Naive thymus-derived CD4-positive, alpha-beta T cell (primary cell): ENCODE results near the gene PHB1. TPM values are rescaled to one million over a fixed set of nuclear protein-coding genes. Genes with fewer than 3 reads are reported as not detected.
A peak's percentile ranks its signal among the peaks of the same experiment; 100 is the strongest.

ENCODE experiments used
- ATAC-seq: fragments of 150-1000 bp; cut with Tn5 transposase; 2 replicates; pipeline ENCODE4 v1.10.0; 2021; ENCODE audit warnings: mild to moderate bottlenecking, moderate library complexity
- CTCF ChIA-PET: fragments of 350-600 bp; sonication (Branson Sonifier 250); formaldehyde crosslinking; loops from one replicate; lab custom pipeline; 2021; ENCODE audit warnings: antibody characterized with exemption; lab: Charles Lee
- POLR2A ChIA-PET: fragments of 350-600 bp; sonication (Branson Sonifier 250); formaldehyde crosslinking; loops from one replicate; lab custom pipeline; 2021; ENCODE audit warnings: antibody characterized with exemption, inconsistent platforms; lab: Charles Lee
- DNase-seq, 9 donors: peaks; one replicate each; pipeline versions ENCODE4 v3.0.0 to v3.0.0-alpha.2; 2020 to 2022; ENCODE audit warnings: mixed read lengths in 1 of 9
- H3K27ac ChIP-seq: one replicate; pipeline ENCODE4 v1.7.0; 2013; ENCODE audit warnings: mild to moderate bottlenecking, low read depth, low read length, moderate library complexity
- H3K27me3 ChIP-seq, 2 donors: one replicate each; pipeline ENCODE4 v1.7.0; 2013; ENCODE audit warnings: low read length in 2 of 2, mild to moderate bottlenecking in 2 of 2, moderate library complexity in 2 of 2; ENCODE audit not compliant: control insufficient read depth in 2 of 2, insufficient read depth in 2 of 2
- H3K36me3 ChIP-seq, 3 experiments: 1 replicate in 2 of 3; 2 replicates in 1 of 3; pipeline ENCODE4 v1.7.0; 2013; ENCODE audit warnings: low read length in 3 of 3, mild to moderate bottlenecking in 3 of 3, moderate library complexity in 1 of 3; ENCODE audit not compliant: insufficient read depth in 3 of 3, control insufficient read depth in 2 of 3
- H3K4me1 ChIP-seq, 2 donors: one replicate each; pipeline ENCODE4 v1.7.0; 2013; ENCODE audit warnings: low read length in 2 of 2, mild to moderate bottlenecking in 2 of 2, moderate library complexity in 1 of 2; ENCODE audit not compliant: control insufficient read depth in 2 of 2, insufficient read depth in 2 of 2
- H3K4me3 ChIP-seq: 2 replicates; pipeline ENCODE4 v1.7.0; 2013; ENCODE audit warnings: mild to moderate bottlenecking, low read length
- H3K9me3 ChIP-seq, 3 experiments: 1 replicate in 2 of 3; 2 replicates in 1 of 3; pipeline ENCODE4 v1.7.0; 2013; ENCODE audit warnings: low read length in 3 of 3; ENCODE audit not compliant: control insufficient read depth in 2 of 3
- H3K27ac Mint-ChIP-seq, 9 donors: one replicate each; pipeline ENCODE4 v1.8.0; 2020 to 2022; ENCODE audit warnings: mixed read lengths in 9 of 9, mild to moderate bottlenecking in 8 of 9, moderate library complexity in 5 of 9, inconsistent platforms in 2 of 9
- H3K27me3 Mint-ChIP-seq, 5 donors: one replicate each; pipeline ENCODE4 v1.8.0; 2021 to 2022; ENCODE audit warnings: mixed read lengths in 5 of 5, mild to moderate bottlenecking in 1 of 5
- H3K36me3 Mint-ChIP-seq, 5 donors: one replicate each; pipeline ENCODE4 v1.8.0; 2020 to 2022; ENCODE audit warnings: mixed read lengths in 5 of 5, mild to moderate bottlenecking in 3 of 5, inconsistent platforms in 1 of 5
- H3K4me1 Mint-ChIP-seq, 7 donors: one replicate each; pipeline ENCODE4 v1.8.0; 2020 to 2022; ENCODE audit warnings: mixed read lengths in 7 of 7, mild to moderate bottlenecking in 3 of 7, inconsistent platforms in 1 of 7
- H3K4me3 Mint-ChIP-seq, 10 donors: one replicate each; pipeline ENCODE4 v1.8.0; 2020 to 2022; ENCODE audit warnings: mild to moderate bottlenecking in 10 of 10, mixed read lengths in 10 of 10, moderate library complexity in 6 of 10, inconsistent platforms in 2 of 10
- H3K9me3 Mint-ChIP-seq, 11 donors: one replicate each; pipeline ENCODE4 v1.8.0; 2020 to 2022; ENCODE audit warnings: mixed read lengths in 11 of 11, mild to moderate bottlenecking in 4 of 11, inconsistent platforms in 1 of 11, moderate library complexity in 1 of 11
- intact Hi-C, 2 donors: fragments of 100-400 bp; cut with micrococcal nuclease; formaldehyde crosslinking; loops; one replicate each; pipeline ENCODE4 v1.15.1; 2023
- polyA plus RNA-seq, 2 donors: library from polyadenylated mRNA; unstranded; fragments of 300-500 nt; fragmentation: Illumina TruSeq; gene quantifications; one replicate each; pipeline ENCODE4 v1.2.3, GENCODE V29; 2021
- total RNA-seq, 6 experiments: library from RNA in 5 of 6; stranded (reverse) in 5 of 6; gene quantifications; 1 replicate in 5 of 6; 2 replicates in 1 of 6; pipeline ENCODE4 v1.2.3 and lab custom pipeline; 2021 to 2026

PHB1 gene
- total and polyA plus RNA-seq, 7 experiments from 2014 or later = 50.0 to 186 (median 65.3) TPM

GRCh38 chr17:49362723-49363117 is 52.0 kb downstream of the PHB1 start:
- H3K4me1 Mint-ChIP-seq = peaks cover 46 to 56% (median 49%) of the 10 kb centered on the region in 7 donors
- DNase-seq = no peak
- no peaks in the 10 kb centered on the region for H3K27me3 ChIP-seq
- peak overlapping the region; percentile 76 to 98 (median 90) for H3K4me3 Mint-ChIP-seq
- peak overlapping the region; percentile 42 for H3K27ac ChIP-seq
- peaks cover 24 to 30% of the 10 kb centered on the region in 2 donors for H3K4me1 ChIP-seq
- peak overlapping the region; percentile 27 for H3K4me3 ChIP-seq
- peaks cover 0 to 3% (median 0%) of the 10 kb centered on the region in 3 experiments for H3K36me3 ChIP-seq
- no peaks in the 10 kb centered on the region for H3K9me3 ChIP-seq
- H3K36me3 Mint-ChIP-seq = peaks cover 0 to 8% (median 0%) of the 10 kb centered on the region in 5 donors
- ChIA-PET CTCF (interaction anchor here (0.6 to 2.3 kb wide), 7 partner anchors 23 to 797 kb away, joined by 3 to 6 read pairs (median 4); no protein-coding TSS in a partner anchor), POLR2A (interaction anchor here (0.7 to 5.9 kb wide), 11 partner anchors 11 to 946 kb away, joined by 3 to 57 read pairs (median 4); no protein-coding TSS in a partner anchor)
- intact Hi-C loops = loop anchor here (1.0 to 5.0 kb wide), 10 partner anchors 26 to 1505 kb away; partner anchors contain the start of genes PHB1 (in 2 of the 2), ATP5MC1 (in 1 of the 2), CBX1 (in 1 of the 2) and PHOSPHO1 (in 1 of the 2)
- H3K27ac Mint-ChIP-seq = peak overlapping the region; percentile 77 to 97 (median 88)
- no peak for ATAC-seq
- peaks cover 0 to 3% (median 0%) of the 10 kb centered on the region in 11 donors for H3K9me3 Mint-ChIP-seq
- H3K27me3 Mint-ChIP-seq = no peaks in the 10 kb centered on the region

GRCh38 chr17:49361902-49362722 is 52.6 kb downstream of the PHB1 start, which contains the start of gene ZNF652:
TSS of gene ZNF652 (minus strand) at chr17:49362250. CDS start at chr17:49317725, 44,525 bp downstream.
- Histone ChIP-seq H3K4me3 (peak within 1 kb of the TSS; percentile 67), H3K9me3 (no peaks in the 10 kb centered on the region), H3K27me3 (no peaks in the 10 kb centered on the region), H3K36me3 (peaks cover 0 to 3% (median 0%) of the 10 kb centered on the region in 3 experiments), H3K27ac (peak within 1 kb of the TSS; percentile 71), H3K4me1 (peaks cover 26 to 33% of the 10 kb centered on the region in 2 donors)
- DNase-seq (peak; percentile 86 to 98 (median 97)), ATAC-seq (peak; percentile 81)
- CTCF ChIA-PET = interaction anchor here (0.6 to 3.0 kb wide), 10 partner anchors 7 to 1108 kb away, joined by 3 to 13 read pairs (median 4); no protein-coding TSS in a partner anchor
- Mint-ChIP-seq H3K27me3 (no peaks in the 10 kb centered on the region), H3K27ac (peak within 1 kb of the TSS; percentile 92 to 97 (median 97)), H3K4me1 (peaks cover 48 to 58% (median 53%) of the 10 kb centered on the region in 7 donors), H3K36me3 (peaks cover 0 to 9% (median 0%) of the 10 kb centered on the region in 5 donors), H3K9me3 (peaks cover 0 to 3% (median 0%) of the 10 kb centered on the region in 11 donors), H3K4me3 (peak within 1 kb of the TSS; percentile 88 to 99 (median 96))
- POLR2A ChIA-PET = interaction anchor here (0.5 to 5.9 kb wide), 21 partner anchors 10 to 1321 kb away, joined by 3 to 57 read pairs (median 4); partner anchors contain the start of gene PHB1
- intact Hi-C loops = loop anchor here (1.0 to 5.0 kb wide), 15 partner anchors 20 to 1505 kb away; partner anchors contain the start of genes PHB1 (in 2 of the 2), ATP5MC1 (in 1 of the 2), CBX1 (in 1 of the 2) and PHOSPHO1 (in 1 of the 2)

GRCh38 chr17:49361129-49361901 is 53.4 kb downstream of the PHB1 start:
- Histone ChIP-seq H3K9me3 (no peaks in the 10 kb centered on the region), H3K36me3 (peaks cover 0 to 3% (median 0%) of the 10 kb centered on the region in 3 experiments), H3K4me1 (peaks cover 26 to 33% of the 10 kb centered on the region in 2 donors), H3K27me3 (no peaks in the 10 kb centered on the region), H3K27ac (peak overlapping the region; percentile 71), H3K4me3 (peak overlapping the region; percentile 67)
- peak overlapping the region; percentile 92 to 97 (median 97) for H3K27ac Mint-ChIP-seq
- POLR2A ChIA-PET = interaction anchor here (0.5 to 5.9 kb wide), 22 partner anchors 8 to 1321 kb away, joined by 3 to 57 read pairs (median 5); partner anchors contain the start of genes FAM117A and PHB1
- intact Hi-C loops = loop anchor here (1.0 to 5.0 kb wide), 9 partner anchors 19 to 1506 kb away; partner anchors contain the start of genes CBX1 (in 1 of the 2) and TOB1 (in 1 of the 2)
- CTCF ChIA-PET = interaction anchor here (0.6 to 3.0 kb wide), 5 partner anchors 8 to 45 kb away, joined by 3 to 13 read pairs (median 4); no protein-coding TSS in a partner anchor
- peaks cover 48 to 60% (median 59%) of the 10 kb centered on the region in 7 donors for H3K4me1 Mint-ChIP-seq
- peaks cover 0 to 3% (median 0%) of the 10 kb centered on the region in 11 donors for H3K9me3 Mint-ChIP-seq
- no peaks in the 10 kb centered on the region for H3K27me3 Mint-ChIP-seq
- peak overlapping the region; percentile 88 to 99 (median 95) for H3K4me3 Mint-ChIP-seq
- peak; percentile 58 to 95 (median 92) for DNase-seq
- peak; percentile 82 for ATAC-seq
- peaks cover 0 to 11% (median 0%) of the 10 kb centered on the region in 5 donors for H3K36me3 Mint-ChIP-seq

GRCh38 chr17:49360796-49361128 is 53.9 kb downstream of the PHB1 start:
- Histone ChIP-seq H3K36me3 (peaks cover 0 to 3% (median 0%) of the 10 kb centered on the region in 3 experiments), H3K4me1 (peaks cover 26 to 29% of the 10 kb centered on the region in 2 donors), H3K27ac (peak overlapping the region; percentile 71), H3K27me3 (no peaks in the 10 kb centered on the region), H3K4me3 (peak overlapping the region; percentile 67), H3K9me3 (no peaks in the 10 kb centered on the region)
- H3K4me1 Mint-ChIP-seq = peaks cover 44 to 63% (median 59%) of the 10 kb centered on the region in 7 donors
- no peaks in the 10 kb centered on the region for H3K27me3 Mint-ChIP-seq
- ChIA-PET CTCF (interaction anchor here (0.7 to 3.0 kb wide), 4 partner anchors 14 to 44 kb away, joined by 3 to 12 read pairs (median 6); no protein-coding TSS in a partner anchor), POLR2A (interaction anchor here (1.0 to 5.9 kb wide), 17 partner anchors 8 to 404 kb away, joined by 3 to 57 read pairs (median 7); partner anchors contain the start of genes FAM117A and PHB1)
- peaks cover 0 to 3% (median 0%) of the 10 kb centered on the region in 11 donors for H3K9me3 Mint-ChIP-seq
- H3K27ac Mint-ChIP-seq = peak overlapping the region; percentile 92 to 97 (median 97)
- DNase-seq = no peak
- H3K4me3 Mint-ChIP-seq = peak overlapping the region; percentile 88 to 99 (median 95)
- H3K36me3 Mint-ChIP-seq = peaks cover 0 to 12% (median 0%) of the 10 kb centered on the region in 5 donors
- no peak for ATAC-seq
- intact Hi-C loops = loop anchor here (1.0 to 5.0 kb wide), 9 partner anchors 18 to 1507 kb away; partner anchors contain the start of genes CBX1 (in 1 of the 2) and TOB1 (in 1 of the 2)

- intact Hi-C loops = loop anchor here (2.0 to 5.0 kb wide), 5 partner anchors 45 to 1507 kb away; partner anchors contain the start of genes CBX1 (in 1 of the 2) and TOB1 (in 1 of the 2)
- H3K9me3 Mint-ChIP-seq = peaks cover 0 to 3% (median 0%) of the 10 kb centered on the region in 11 donors
- H3K27ac Mint-ChIP-seq = peak overlapping the region; percentile 92 to 97 (median 97)
- H3K4me3 Mint-ChIP-seq = peak overlapping the region; percentile 88 to 99 (median 95)
- Histone ChIP-seq H3K36me3 (peaks cover 0 to 3% (median 0%) of the 10 kb centered on the region in 3 experiments), H3K4me3 (peak overlapping the region; percentile 67), H3K4me1 (peaks cover 24 to 26% of the 10 kb centered on the region in 2 donors), H3K27ac (peak overlapping the region; percentile 71), H3K27me3 (no peaks in the 10 kb centered on the region), H3K9me3 (no peaks in the 10 kb centered on the region)
- ChIA-PET CTCF (interaction anchor here (0.7 to 3.0 kb wide), 5 partner anchors 13 to 175 kb away, joined by 3 to 12 read pairs (median 4); no protein-coding TSS in a partner anchor), POLR2A (interaction anchor here (0.7 to 5.9 kb wide), 19 partner anchors 8 to 404 kb away, joined by 3 to 57 read pairs (median 5); partner anchors contain the start of genes FAM117A and PHB1)
- ATAC-seq (no peak), DNase-seq (peak in 5 of 9 donors; percentile 16 to 27 (median 21))
- H3K4me1 Mint-ChIP-seq = peaks cover 42 to 62% (median 55%) of the 10 kb centered on the region in 7 donors
- no peaks in the 10 kb centered on the region for H3K27me3 Mint-ChIP-seq
- peaks cover 0 to 11% (median 0%) of the 10 kb centered on the region in 5 donors for H3K36me3 Mint-ChIP-seq
Measured at GRCh38 chr17:49359990-49360795, 54.5 kb downstream of the PHB1 start.
